Liver (tissue), 3 donors: ENCODE data around the gene IFNAR2.

Source experiments
- CTCF ChIP-seq: fragments of 150-350 bp; IDR thresholded peaks from 2 replicates; pipeline ENCODE4 v1.5.1; 2017; ENCODE audit warnings: improper control_type of control experiment, low read depth, low read length; ENCODE audit not compliant: missing input control
- HNF4A ChIP-seq, 2 donors: conservative IDR thresholded peaks; 2 replicates each; pipeline ENCODE4 v1.6.1; 2016; ENCODE audit warnings: antibody characterized with exemption in 2 of 2, mild to moderate bottlenecking in 2 of 2
- donor health status: healthy.
- donor health status: healthy.

- TF ChIP-seq HNF4A (conservative IDR thresholded peaks at IDR 0.05) (no peak), CTCF (no peak)
Observed at GRCh38 chr21:33231526-33231925, 1.8 kb downstream of the IFNAR2 start.
